HG03457 (cell line): ENCODE data around the gene EIF3K.

Experiments
- ATAC-seq: cut with Tn5 transposase; IDR thresholded peaks from one replicate; pipeline ENCODE4 v1.9.1; 2021; ENCODE audit warnings: moderate number of reproducible peaks; ENCODE audit not compliant: unreplicated experiment

EIF3K gene

GRCh38 chr19:38648769-38649304, 29.8 kb downstream of the EIF3K start:
- ATAC-seq: no peak

GRCh38 chr19:38649305-38650171, 30.6 kb downstream of the EIF3K start:
- ATAC-seq: no peak

DNA sequence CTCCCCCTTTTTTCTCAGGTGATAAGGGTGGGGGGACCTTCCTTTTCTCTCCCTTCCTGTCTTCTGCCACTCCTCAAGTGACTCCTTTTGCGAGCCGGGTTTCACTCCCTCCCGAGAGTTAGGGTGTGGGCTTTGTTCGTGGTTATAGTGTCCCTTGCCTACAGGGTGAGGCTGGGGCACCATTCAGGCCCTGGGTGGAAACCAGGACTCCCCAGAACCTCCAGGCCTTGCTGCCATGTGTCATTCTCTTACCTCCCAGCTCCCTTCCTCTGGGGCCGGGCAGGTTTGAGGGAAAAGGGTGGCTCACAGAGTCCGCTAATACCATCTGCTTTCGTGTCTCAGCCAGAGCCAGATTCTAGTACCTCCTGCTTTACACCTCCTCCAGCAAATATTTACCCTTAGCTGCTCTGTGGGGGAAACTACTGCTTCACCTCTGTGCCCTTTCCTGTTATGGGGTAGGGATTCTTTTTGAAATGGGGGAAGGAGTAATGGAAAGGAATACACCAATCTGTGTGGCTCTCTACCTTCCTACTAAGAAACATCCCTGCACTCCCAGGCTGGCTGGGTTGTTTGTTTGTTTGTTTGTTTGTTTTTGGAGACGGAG, 31.3 kb downstream of the EIF3K start:
- ATAC-seq: no peak

- ATAC-seq: no peak
Observed at GRCh38 chr19:38650911-38651584, 32.1 kb downstream of the EIF3K start.

GRCh38 chr19:38653028-38653571, 34.1 kb downstream of the EIF3K start:
- ATAC-seq: no peak

GRCh38 chr19:38654628-38655055, 35.7 kb downstream of the EIF3K start:
- no peak for ATAC-seq

DNA sequence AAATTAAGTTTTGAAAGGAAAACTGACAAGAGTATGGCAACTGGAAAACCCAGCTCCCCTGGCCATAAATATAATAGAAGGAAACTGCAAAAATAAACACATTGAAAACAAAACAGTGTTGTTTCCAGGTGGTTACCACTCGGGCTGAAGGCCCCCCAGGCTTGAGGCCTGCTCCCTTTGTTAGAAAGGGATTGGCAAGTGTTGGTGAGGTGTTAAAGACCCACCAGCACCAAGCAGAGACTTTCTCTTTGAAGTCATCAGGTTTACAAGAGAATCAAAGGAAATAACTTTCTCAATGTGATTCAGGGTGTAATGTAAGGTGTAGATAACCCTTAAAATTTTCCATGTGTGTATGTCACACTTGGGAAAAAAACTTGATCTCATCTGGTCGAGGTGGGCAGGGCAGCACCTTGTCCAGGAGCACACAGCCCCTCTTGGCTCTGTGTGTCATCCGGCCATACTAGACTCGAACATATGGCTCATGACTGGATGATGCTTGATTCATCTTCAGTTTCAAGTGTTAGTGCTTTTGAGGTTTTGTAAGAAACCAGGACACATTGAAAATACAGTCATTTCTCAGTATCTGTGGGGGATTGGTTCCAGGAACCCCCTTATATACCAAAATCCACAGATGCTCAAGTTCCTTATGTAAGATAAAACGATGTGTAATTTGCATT, 36.3 kb downstream of the EIF3K start:
- ATAC-seq: peak; percentile 38

DNA sequence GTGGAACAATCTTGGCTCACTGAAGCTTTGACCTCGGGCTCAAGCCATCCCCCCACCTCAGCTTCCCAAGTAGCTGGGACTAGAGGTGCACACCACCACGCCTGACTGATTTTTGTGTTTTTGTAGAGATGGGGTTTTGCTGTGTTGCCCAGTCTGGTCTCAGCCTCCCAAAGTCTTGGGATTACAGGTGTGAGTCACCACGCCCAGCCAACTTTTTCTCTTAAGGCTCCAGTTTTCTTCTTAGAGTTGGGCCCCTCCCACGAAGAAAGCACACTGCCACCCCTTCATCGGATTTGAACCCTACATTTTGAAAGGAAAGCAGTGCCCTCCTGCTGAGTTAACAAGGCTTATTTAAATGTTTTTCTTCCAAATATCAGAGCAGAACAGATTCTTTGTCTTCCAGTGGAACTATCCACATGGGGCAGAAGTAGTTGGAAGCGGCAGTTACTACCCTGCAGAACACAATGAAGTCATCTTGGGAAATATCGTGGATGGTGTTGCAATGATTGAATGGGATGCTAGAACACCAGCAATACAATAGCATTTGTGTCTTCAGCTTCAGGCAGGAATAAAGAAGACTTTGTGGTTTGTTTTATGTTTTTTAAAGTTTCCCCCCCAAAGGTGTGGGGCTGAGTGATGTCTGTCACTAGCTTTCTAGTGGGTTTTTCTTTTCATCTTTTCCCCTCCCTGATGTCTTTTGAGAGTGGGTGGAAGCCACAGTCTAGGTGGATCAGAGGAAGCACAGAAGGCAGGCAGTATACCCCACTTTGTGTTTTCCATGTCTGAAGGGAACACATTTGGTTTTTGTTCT, 37.4 kb downstream of the EIF3K start:
- no peak for ATAC-seq

DNA sequence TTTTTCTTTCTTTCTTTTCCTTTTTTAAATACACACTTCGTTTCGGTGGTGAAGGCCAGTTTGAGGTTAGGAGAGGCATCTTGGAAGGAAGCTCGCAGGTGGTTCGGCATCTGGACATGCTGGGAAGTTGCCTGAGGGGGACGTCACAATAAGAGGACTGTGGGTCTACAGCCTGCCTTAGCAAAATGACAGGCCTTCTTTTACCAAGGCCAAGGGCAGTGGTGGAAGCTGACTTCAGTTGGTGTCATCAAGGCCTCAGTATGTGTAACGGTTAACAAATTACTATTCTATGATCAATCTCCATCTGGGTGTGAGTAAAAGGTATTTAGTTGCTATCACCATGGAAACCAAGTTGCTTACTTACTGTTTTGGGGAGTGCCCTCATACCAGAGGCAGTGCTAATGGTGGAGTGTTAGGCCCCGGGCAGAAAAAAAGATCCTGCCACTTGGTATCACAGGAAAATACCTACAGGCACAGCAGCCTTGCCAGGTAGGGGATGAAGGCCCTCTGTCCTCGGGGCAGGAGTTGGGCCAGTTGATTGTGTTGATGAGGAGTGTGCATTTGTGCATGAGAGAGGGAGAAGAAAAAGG, 38.7 kb downstream of the EIF3K start:
- no peak for ATAC-seq

- no peak for ATAC-seq
Observed at GRCh38 chr19:38658462-38659306, 39.7 kb downstream of the EIF3K start.

GRCh38 chr19:38660724-38661123, 41.7 kb downstream of the EIF3K start:
- ATAC-seq: no peak

DNA sequence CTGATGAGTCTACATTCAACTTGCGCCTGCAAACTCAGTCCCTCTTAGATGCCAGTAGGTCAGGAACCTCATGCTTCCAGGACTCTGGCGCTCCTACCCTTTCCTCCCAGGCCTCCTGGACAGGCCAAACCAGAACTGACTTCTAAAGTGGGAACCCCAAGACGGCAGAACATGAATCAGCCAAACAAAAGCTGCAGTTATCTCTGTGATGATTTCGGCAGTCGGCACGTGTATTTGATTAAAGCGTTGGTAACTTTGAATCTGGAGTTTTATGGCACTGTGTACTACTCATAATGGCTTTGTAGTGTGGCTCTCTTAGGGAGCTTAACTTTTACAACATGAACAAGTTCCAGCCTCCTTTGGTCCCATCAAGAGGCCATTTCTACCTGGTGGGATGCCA, 42.1 kb downstream of the EIF3K start:
- ATAC-seq: no peak

GRCh38 chr19:38661996-38662395, 43.0 kb downstream of the EIF3K start:
- no peak for ATAC-seq

GRCh38 chr19:38662537-38663155, 43.7 kb downstream of the EIF3K start:
- no peak for ATAC-seq

GRCh38 chr19:38663156-38663651, 44.2 kb downstream of the EIF3K start:
- no peak for ATAC-seq

DNA sequence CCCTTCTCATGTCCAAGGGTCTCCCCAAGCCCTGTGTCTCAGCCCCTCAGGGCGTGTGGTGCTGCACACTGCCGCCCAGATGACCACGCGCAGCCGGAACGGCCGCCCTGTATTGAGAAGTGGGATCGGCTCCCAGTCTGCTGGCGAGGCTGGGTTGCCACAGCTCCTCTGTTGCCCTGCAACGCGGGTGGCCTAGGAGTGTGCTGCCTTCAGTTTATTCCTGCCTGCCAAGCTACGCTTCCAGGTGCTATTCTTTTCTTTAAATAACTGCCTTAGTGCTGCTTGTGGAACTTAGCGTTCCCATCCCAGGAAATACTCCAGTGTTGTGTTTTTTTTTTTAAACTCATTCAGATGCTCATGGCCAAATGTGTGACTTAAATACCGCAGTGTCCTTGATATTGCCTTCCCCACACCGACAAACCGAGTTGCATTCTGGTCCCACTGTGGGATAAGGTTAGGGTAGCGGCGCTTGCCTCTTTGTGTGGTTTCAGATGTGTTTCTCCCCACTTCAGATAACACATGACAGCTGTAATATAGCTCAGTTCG, 45.0 kb downstream of the EIF3K start:
- no peak for ATAC-seq

DNA sequence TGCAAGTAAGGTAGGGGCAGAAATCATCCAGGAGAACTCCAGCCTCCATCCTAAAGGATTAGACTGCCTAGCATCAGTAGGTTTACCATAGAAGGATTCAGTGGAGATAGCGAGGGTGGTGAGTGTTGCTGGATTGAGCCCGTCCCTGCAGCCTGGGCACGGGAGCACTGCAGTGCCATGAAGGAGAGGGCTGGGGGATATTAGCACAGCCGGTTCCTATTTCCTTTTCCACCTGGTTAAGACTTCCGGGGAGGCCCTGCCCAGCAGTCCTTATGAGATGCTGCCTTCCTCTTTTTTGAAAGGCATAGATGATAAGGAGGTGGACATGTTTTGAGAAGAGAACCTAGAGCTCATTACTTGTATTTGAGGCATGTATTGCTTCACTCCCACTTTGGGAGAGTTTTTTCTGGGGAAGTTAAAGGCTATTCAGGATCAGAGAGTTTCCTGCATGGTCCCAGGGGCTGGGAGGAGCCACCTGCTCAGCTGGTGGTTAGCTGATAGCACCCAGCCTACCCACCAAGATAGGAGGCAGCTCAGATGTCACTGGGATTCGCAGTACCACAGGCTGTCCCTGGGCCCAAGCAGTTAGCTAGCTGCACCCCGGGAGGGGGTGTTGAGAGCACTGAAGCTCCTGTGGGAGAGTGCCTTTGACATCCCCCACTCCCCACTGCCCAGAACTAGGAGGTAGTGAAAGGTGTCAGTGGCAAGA, 45.7 kb downstream of the EIF3K start:
- ATAC-seq: no peak
